ENCODE measurements around the gene UBALD2. TPM values are rescaled to one million over a fixed set of nuclear protein-coding genes. Genes with fewer than 3 reads are reported as not detected.
"Not testable (repeated sequence)": the region's sequence is repeated elsewhere in the genome, so short reads cannot be mapped to it uniquely, and the experiment has no call there.

UBALD2 gene
- 6.3 and 8.3 TPM in 2 replicates for total RNA-seq

DNA sequence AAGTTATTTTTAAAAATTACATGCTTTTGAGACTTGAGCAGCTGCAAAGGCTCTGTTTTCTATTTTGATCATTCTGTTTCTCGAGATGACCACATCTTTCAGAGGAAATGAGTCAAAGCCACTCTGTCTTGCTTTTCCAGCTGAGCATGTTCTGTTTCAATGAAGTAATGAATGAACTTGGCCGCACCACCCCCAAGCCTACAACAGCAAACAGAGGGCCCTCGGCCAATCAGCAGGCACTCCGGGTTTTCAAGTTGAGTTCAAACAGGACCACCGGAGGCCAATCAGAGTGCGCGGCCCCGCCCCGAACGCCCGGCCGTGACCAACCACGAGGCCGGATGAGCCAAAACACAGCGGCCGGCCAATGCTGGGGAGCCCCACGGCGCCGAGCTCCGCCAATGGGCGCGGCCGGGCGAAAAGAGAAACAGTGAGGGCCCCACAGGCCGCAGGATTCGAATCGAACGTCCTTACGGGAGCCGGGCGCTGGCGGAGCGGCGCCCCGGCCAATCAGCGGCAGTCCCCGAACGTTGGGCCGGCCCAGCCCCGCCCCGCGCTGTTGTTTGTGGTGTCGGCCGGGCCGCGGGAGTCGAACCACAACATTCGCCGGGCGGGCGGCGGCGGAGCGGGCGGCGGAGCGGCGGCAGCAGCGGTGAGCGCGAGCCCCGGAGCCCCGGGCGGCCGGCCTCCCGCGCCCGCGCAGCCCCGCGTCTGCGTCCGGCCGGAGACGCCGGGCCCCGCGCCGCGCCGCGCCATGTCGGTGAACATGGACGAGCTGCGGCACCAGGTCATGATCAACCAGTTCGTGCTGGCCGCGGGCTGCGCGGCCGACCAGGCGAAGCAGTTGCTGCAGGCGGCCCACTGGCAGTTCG, at the start of gene UBALD2:
Gene UBALD2, plus strand, starts transcription at position 594 of the 869 bp plus-strand sequence. Its CDS starts 158 bp downstream, at position 752.
- peak; percentile 100 for DNase-seq (ENCODE audit: low read depth in 2 of 2)

GRCh38 chr17:76217081-76217480, 48.1 kb upstream of the UBALD2 start:
- no peak for DNase-seq (ENCODE audit: low read depth in 2 of 2)

GRCh38 chr17:76219670-76220383, 45.3 kb upstream of the UBALD2 start:
- DNase-seq (ENCODE audit: low read depth in 2 of 2): no peak

DNA sequence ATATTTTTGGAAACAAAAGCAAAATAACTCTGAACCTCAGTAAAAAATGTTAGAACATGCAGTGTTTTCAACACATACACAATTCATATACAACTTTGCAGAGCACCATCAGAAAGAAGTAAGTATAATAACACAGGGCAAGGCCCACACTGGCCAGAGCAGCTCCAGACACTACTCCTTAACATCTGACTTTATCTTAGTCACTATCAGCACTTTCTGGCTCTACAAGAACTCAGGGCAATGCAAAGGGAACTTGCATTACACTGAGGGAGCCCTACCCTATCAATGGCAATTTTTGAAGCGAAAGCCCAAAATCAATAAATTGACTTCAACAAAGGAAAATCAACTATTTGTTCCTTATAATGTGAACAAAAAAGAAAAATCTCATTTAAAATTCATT, 41.3 kb upstream of the UBALD2 start:
- no peak for DNase-seq (ENCODE audit: low read depth in 2 of 2)

- DNase-seq (ENCODE audit: low read depth in 2 of 2): not testable (repeated sequence)
Observed at GRCh38 chr17:76225373-76226086, 39.6 kb upstream of the UBALD2 start.

- DNase-seq (ENCODE audit: low read depth in 2 of 2): not testable (repeated sequence)
Observed at GRCh38 chr17:76226749-76227148, 38.4 kb upstream of the UBALD2 start.

- DNase-seq (ENCODE audit: low read depth in 2 of 2): peak in 1 of 2 donors; percentile 43
Observed at GRCh38 chr17:76232342-76232741, 32.8 kb upstream of the UBALD2 start.

GRCh38 chr17:76233588-76234353, 31.4 kb upstream of the UBALD2 start:
- DNase-seq (ENCODE audit: low read depth in 2 of 2): no peak

DNA sequence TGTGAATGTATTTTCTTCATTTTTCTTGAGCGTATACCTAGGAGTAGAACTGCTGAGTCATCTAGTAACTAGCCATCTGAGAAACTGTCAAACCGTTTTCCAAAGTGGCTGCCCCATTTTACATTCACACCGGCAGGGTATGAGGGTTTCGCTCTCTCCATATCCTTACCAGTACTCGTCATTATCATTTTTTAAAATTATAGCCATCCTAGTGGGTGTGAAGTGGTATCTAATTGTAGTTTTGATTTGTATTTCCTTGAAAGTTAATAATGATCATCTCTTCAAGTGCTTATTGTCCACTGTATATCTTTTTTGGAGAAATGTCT, 30.8 kb upstream of the UBALD2 start:
- no peak for DNase-seq (ENCODE audit: low read depth in 2 of 2)

DNA sequence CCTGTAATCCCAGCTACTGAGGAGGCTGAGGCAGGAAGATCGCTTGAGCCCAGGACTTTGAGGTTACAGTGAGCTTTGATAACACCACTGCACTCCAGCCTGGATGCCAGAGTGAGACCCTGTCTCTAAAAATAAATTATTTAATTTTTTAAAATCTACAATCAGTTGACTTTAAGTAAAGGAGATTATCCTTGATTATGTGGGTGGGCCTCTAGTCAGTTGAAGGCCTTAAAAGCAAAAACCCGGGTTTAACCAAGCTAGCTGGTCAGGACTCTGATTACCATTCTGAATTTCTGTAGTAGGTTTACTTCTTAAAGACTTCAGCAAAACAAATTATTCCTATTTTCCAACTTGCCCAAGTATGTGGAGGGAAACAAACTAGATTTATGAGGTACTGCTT, 29.3 kb upstream of the UBALD2 start:
- DNase-seq (ENCODE audit: low read depth in 2 of 2): no peak

DNA sequence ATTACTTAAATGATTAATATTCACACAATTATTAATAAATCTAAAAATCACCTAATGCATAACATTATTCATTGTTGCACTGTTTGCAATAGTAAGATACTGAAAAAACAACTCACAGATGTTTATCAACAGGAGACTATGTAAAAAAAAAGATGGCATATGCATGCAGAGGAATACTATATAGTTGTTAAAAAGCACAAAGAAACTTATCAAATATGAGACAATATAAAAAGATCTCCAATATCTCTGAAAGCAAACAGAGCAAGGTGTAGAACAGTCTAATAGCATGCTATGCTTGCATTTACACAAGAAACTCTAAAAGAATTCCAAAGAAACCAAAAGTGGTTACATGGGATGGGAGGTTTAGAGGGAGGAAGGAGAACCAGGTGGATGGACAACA, 28.5 kb upstream of the UBALD2 start:
- no peak for DNase-seq (ENCODE audit: low read depth in 2 of 2)

DNA sequence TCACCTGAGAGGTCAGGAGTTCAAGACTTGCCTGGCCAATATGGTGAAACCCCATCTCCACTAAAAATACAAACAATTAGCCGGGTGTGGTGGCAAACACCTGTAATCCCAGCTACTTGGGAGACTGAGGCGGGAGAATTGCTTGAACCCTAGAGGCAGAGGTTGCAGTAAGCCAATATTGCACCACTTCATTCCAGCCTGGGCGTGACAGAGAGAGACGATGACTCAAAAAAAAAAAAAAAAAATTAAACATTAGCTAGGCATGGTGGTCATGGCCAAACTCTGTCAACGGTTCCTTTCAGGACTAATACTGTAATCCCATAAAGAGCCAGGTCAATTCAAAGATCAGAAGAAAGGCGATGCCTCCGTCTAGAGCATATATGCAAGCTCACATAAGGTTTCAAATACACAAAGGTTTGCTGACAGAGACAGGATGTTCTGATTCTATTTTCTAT, 27.3 kb upstream of the UBALD2 start:
- DNase-seq (ENCODE audit: low read depth in 2 of 2): no peak

- no peak for DNase-seq (ENCODE audit: low read depth in 2 of 2)
Observed at GRCh38 chr17:76238847-76239537, 26.2 kb upstream of the UBALD2 start.

GRCh38 chr17:76239538-76240274, 25.4 kb upstream of the UBALD2 start:
- DNase-seq (ENCODE audit: low read depth in 2 of 2): no peak

- DNase-seq (ENCODE audit: low read depth in 2 of 2): peak; percentile 41 to 62
Observed at GRCh38 chr17:76240461-76241203, 24.5 kb upstream of the UBALD2 start, which contains the start of gene RNF157. TSS of gene RNF157 (minus strand) at chr17:76240493. CDS start at chr17:76240240, 253 bp downstream.

DNA sequence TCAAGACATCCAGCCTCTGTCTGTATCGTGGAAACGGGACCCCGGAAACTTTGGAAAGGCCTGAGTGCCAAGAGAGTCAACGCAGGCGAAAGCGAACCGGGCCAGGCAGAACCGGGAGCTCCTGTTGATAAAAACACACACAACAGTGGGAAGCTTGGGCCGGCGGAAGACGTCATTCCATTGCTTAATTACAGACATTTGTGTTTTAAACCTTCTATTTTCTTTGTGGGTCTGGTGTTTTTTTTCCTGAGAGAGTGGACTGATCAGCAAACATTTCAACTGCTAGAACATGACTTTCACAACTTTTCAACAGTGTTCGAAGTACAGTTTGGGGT, 24.0 kb upstream of the UBALD2 start:
- no peak for DNase-seq (ENCODE audit: low read depth in 2 of 2)

DNA sequence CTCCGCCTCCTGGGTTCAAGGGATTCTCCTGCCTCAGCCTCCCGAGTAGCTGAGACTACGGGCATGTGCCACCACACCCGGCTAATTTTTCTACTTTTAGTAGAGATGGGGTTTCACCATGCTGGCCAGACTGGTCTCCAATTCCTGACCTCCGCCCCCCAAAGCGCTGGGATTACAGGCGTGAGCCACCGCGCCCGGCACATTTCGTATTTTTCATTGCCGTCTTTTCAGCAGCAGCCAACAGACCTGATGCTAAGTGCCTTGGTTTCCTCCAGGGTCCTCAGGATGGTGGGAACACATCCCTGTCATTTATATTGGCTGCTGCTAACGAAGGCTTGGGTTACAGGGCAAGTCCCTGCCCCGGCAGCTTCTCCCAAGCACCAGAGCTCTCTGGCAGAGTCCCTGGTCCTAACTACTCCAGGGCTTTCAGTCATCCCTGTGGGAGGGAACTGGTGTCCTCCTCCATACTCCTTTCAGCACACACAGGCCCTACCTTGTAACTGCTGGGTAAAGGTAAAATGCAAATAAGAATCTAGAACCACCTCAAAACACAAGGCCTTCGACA, 23.4 kb upstream of the UBALD2 start:
- DNase-seq (ENCODE audit: low read depth in 2 of 2): no peak

DNA sequence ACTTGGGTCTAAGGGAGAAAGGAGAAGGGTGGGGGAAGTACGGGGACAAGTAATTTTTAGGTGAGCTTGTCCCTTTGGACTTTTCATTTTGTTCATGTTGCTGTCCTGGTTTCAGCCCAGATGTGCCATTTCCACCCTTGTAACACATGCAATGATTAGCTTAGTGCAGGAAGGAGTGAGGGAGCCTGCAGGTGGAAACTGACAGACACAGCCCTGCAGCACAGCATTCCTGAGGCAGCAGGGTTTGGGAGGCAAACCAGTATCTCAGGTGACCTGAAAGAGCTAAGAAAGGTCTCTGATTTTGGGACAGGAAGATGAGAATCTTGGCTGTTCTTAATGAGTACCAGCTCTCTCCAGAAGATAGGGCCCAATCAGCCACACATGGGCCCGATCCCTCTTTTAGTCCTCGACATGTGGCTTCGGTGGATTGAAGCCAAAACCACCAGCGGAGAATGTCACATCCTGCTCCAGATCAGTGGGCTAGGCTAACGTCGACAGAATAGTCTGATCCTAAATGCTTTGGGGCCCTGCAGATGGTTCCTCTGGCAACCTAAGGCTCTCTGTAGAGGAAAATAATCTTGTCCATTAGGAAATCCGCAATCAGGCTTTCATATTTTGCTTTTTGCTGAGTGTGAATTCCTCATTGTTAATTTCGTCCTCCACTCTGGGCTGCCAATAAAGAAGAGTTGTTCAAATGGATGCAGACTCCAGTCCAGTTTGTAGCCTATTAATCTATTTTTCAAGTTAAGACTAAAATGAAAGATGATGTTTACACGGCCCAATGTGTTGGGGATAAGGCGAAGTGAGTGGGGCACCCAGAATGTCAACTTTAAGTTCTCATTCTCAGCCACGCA, 21.1 kb upstream of the UBALD2 start:
- peak in 1 of 2 donors; percentile 50 for DNase-seq (ENCODE audit: low read depth in 2 of 2)

All from lung microvascular endothelial cell (primary cell).